ENCODE measurements around the gene DDI2. TPM values are rescaled to one million over a fixed set of nuclear protein-coding genes. Genes with fewer than 3 reads are reported as not detected.

The DDI2 gene
- total and polyA plus RNA-seq, 4 donors = 9.5 to 72.5 (median 42.0) TPM

- TF ChIP-seq CTCF (IDR thresholded peaks at IDR 0.05; ENCODE audit: low read depth, low read length, missing input control) (peak; percentile 10), YY1 (IDR thresholded peaks at IDR 0.05) (peak; percentile 35)
Observed at GRCh38 chr1:15618655-15619525, 1.6 kb downstream of the DDI2 start (continued).

- DNase-seq (ENCODE audit: low spot score) = no peak
- H3K27ac ChIP-seq (ENCODE audit: low read depth in 1 of 2, low read length in 2 of 2) = peak overlapping the region; percentile 97 to 99
- TF ChIP-seq, protein P1, sequence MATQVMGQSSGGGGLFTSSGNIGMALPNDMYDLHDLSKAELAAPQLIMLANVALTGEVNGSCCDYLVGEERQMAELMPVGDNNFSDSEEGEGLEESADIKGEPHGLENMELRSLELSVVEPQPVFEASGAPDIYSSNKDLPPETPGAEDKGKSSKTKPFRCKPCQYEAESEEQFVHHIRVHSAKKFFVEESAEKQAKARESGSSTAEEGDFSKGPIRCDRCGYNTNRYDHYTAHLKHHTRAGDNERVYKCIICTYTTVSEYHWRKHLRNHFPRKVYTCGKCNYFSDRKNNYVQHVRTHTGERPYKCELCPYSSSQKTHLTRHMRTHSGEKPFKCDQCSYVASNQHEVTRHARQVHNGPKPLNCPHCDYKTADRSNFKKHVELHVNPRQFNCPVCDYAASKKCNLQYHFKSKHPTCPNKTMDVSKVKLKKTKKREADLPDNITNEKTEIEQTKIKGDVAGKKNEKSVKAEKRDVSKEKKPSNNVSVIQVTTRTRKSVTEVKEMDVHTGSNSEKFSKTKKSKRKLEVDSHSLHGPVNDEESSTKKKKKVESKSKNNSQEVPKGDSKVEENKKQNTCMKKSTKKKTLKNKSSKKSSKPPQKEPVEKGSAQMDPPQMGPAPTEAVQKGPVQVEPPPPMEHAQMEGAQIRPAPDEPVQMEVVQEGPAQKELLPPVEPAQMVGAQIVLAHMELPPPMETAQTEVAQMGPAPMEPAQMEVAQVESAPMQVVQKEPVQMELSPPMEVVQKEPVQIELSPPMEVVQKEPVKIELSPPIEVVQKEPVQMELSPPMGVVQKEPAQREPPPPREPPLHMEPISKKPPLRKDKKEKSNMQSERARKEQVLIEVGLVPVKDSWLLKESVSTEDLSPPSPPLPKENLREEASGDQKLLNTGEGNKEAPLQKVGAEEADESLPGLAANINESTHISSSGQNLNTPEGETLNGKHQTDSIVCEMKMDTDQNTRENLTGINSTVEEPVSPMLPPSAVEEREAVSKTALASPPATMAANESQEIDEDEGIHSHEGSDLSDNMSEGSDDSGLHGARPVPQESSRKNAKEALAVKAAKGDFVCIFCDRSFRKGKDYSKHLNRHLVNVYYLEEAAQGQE (IDR thresholded peaks at IDR 0.05) = no peak
- TF ChIP-seq FOXA2 (IDR thresholded peaks at IDR 0.05) = no peak
- TF ChIP-seq ATF3 (IDR thresholded peaks at IDR 0.05) = no peak
- no peak for TF ChIP-seq HNF4G (IDR thresholded peaks at IDR 0.05)
- no peak for TF ChIP-seq CTCF (IDR thresholded peaks at IDR 0.05; ENCODE audit: low read depth, low read length, missing input control)
- no peak for TF ChIP-seq SP1 (IDR thresholded peaks at IDR 0.05)
- TF ChIP-seq FOXA1 (IDR thresholded peaks at IDR 0.05) = no peak
- TF ChIP-seq JUND (IDR thresholded peaks at IDR 0.05) = no peak
- H3K4me1 ChIP-seq (ENCODE audit: control insufficient read depth in 4 of 4, insufficient read depth in 4 of 4, low read length in 3 of 4) = peaks cover 11 to 69% (median 54%) of the 10 kb centered on the region in 4 donors
- 10% methylated on average over 1 of the region's 1 CpG for WGBS
- peak overlapping the region in 2 of 3 donors; percentile 55 to 85 for H3K4me3 ChIP-seq (ENCODE audit: low read depth in 1 of 3, low read length in 3 of 3)
- no peaks in the 10 kb centered on the region for H3K27me3 ChIP-seq (ENCODE audit: control insufficient read depth in 4 of 4, insufficient read depth in 4 of 4, low read length in 3 of 4)
- no peak overlapping the region for H3K9ac ChIP-seq (ENCODE audit: low read depth in 1 of 2, low read length in 2 of 2)
- H3K36me3 ChIP-seq (ENCODE audit: control insufficient read depth in 4 of 4, insufficient read depth in 3 of 4, low read depth in 1 of 4, low read length in 3 of 4) = peaks cover 0 to 2% (median 0%) of the 10 kb centered on the region in 4 donors
- no peaks in the 10 kb centered on the region for H3K9me3 ChIP-seq (ENCODE audit: control insufficient read depth in 4 of 4, low read length in 3 of 4)
Observed at GRCh38 chr1:15620155-15620545, 2.9 kb downstream of the DDI2 start.
